Ammon's horn (tissue), 1 donor: ENCODE measurements around the gene PLEKHB2.
"Not testable (repeated sequence)": the region's sequence is repeated elsewhere in the genome, so short reads cannot be mapped to it uniquely, and the experiment has no call there.

Source experiments
- DNase-seq: peaks from one replicate; pipeline ENCODE4 v3.0.0-alpha.2; 2016; ENCODE audit warnings: low spot score

Gene PLEKHB2

GRCh38 chr2:131105156-131105949, at the start of gene PLEKHB2:
Gene PLEKHB2 (plus strand): TSS chr2:131105336. CDS start chr2:131120942, 15,606 bp downstream.
- peak; percentile 92 for DNase-seq

- DNase-seq = peak; percentile 78
Observed at GRCh38 chr2:131056204-131056931, 48.8 kb upstream of the PLEKHB2 start.

- no peak for DNase-seq
Observed at GRCh38 chr2:131056932-131057287, 48.2 kb upstream of the PLEKHB2 start.

- no peak for DNase-seq
Observed at GRCh38 chr2:131058214-131058843, 46.8 kb upstream of the PLEKHB2 start.

GRCh38 chr2:131058920-131059319, 46.2 kb upstream of the PLEKHB2 start:
- DNase-seq = peak; percentile 92

- DNase-seq = no peak
Observed at GRCh38 chr2:131063501-131064283, 41.4 kb upstream of the PLEKHB2 start.

- no peak for DNase-seq
Observed at GRCh38 chr2:131064589-131065512, 40.3 kb upstream of the PLEKHB2 start.

GRCh38 chr2:131067465-131068125, 37.5 kb upstream of the PLEKHB2 start:
- DNase-seq = no peak

GRCh38 chr2:131068172-131068571, 37.0 kb upstream of the PLEKHB2 start:
- DNase-seq = not testable (repeated sequence)

GRCh38 chr2:131075578-131075977, 29.6 kb upstream of the PLEKHB2 start:
- not testable (repeated sequence) for DNase-seq

- no peak for DNase-seq
Observed at GRCh38 chr2:131076707-131077106, 28.4 kb upstream of the PLEKHB2 start.

GRCh38 chr2:131077182-131077846, 27.8 kb upstream of the PLEKHB2 start:
- DNase-seq = no peak

- DNase-seq = no peak
Observed at GRCh38 chr2:131077966-131078365, 27.2 kb upstream of the PLEKHB2 start.

- DNase-seq = not testable (repeated sequence)
Observed at GRCh38 chr2:131079931-131080330, 25.2 kb upstream of the PLEKHB2 start.

- DNase-seq = peak; percentile 56
Observed at GRCh38 chr2:131081190-131081589, 23.9 kb upstream of the PLEKHB2 start.

- DNase-seq = no peak
Observed at GRCh38 chr2:131085646-131086045, 19.5 kb upstream of the PLEKHB2 start.

- no peak for DNase-seq
Observed at GRCh38 chr2:131092458-131093005, 12.6 kb upstream of the PLEKHB2 start.

GRCh38 chr2:131093006-131093695, 12.0 kb upstream of the PLEKHB2 start, which contains the start of gene FAM168B:
Gene FAM168B (minus strand): TSS chr2:131093460. CDS start chr2:131082646, 10,814 bp downstream.
- peak; percentile 87 for DNase-seq
